A673 (cell line): Measurements from ENCODE around the gene ITGAV.

ENCODE experiments used
- EZH2 ChIP-seq: fragments of 200-600 bp; sonication (generic); IDR thresholded peaks from 2 replicates; pipeline ENCODE4 v1.6.1; 2017; ENCODE audit warnings: borderline replicate concordance, low read depth, mild to moderate bottlenecking, mixed read lengths, antibody characterized with exemption, low read length; ENCODE audit not compliant: poor library complexity, severe bottlenecking
- TF ChIP-seq, protein P1 (sequence below): fragments of 300-800, 200-600 bp; sonication (generic); conservative IDR thresholded peaks from 2 replicates; pipeline ENCODE4 v1.5.1; 2017; ENCODE audit warnings: low read depth, mild to moderate bottlenecking, antibody characterized with exemption, low read length, moderate library complexity, mixed read lengths

- TF ChIP-seq, protein P1, sequence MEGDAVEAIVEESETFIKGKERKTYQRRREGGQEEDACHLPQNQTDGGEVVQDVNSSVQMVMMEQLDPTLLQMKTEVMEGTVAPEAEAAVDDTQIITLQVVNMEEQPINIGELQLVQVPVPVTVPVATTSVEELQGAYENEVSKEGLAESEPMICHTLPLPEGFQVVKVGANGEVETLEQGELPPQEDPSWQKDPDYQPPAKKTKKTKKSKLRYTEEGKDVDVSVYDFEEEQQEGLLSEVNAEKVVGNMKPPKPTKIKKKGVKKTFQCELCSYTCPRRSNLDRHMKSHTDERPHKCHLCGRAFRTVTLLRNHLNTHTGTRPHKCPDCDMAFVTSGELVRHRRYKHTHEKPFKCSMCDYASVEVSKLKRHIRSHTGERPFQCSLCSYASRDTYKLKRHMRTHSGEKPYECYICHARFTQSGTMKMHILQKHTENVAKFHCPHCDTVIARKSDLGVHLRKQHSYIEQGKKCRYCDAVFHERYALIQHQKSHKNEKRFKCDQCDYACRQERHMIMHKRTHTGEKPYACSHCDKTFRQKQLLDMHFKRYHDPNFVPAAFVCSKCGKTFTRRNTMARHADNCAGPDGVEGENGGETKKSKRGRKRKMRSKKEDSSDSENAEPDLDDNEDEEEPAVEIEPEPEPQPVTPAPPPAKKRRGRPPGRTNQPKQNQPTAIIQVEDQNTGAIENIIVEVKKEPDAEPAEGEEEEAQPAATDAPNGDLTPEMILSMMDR = no peak
- no peak for TF ChIP-seq EZH2
Observed at GRCh38 chr2:186637497-186637800, 47.6 kb downstream of the ITGAV start.
